K562 (cell line): ENCODE results near the gene ZNF649. TPM values are rescaled to one million over a fixed set of nuclear protein-coding genes. Genes with fewer than 3 reads are reported as not detected.

Source experiments
- ATAC-seq: fragments of 200-7000 bp; cut with Tn5 transposase; 3 replicates; pipeline ENCODE4 v1.9.1; 2020; ENCODE audit warnings: moderate library complexity
- BruUV-seq: library from RNA; stranded (reverse); fragments of 400-500 nt; replicated peaks from 2 replicates; lab custom pipeline; 2021; lab: Mats Ljungman, UMichigan
- CTCF ChIA-PET: fragments of 300-600 bp; formaldehyde crosslinking; extraction: SDS; loops from one replicate; lab custom pipeline; 2021; ENCODE audit warnings: low intra/inter-chr PET ratio; lab: Yijun Ruan, JAX
- POLR2A ChIA-PET: fragments of 300-600, 350-650 bp; sonication (Branson Sonifier 250); formaldehyde crosslinking; extraction: SDS; loops from one replicate; lab custom pipeline; 2021; ENCODE audit warnings: antibody characterized with exemption, inconsistent platforms; lab: Yijun Ruan, JAX
- DNase-seq, 4 experiments: peaks; one replicate each; pipeline versions ENCODE4 v3.0.0 to v3.0.0-alpha.2; 2011 to 2018; ENCODE audit warnings: low spot score in 3 of 4, mixed read lengths in 3 of 4; ENCODE audit errors: extremely low read depth in 1 of 4
- FAIRE-seq: peaks from 2 replicates; lab custom pipeline; 2011; peaks lifted over from hg19 to GRCh38; lab: Jason Lieb, UNC
- H2AFZ ChIP-seq: 2 replicates; pipeline ENCODE4 v1.6.0; 2011; ENCODE audit warnings: low read depth, low read length, control low read depth, inconsistent platforms
- H3K27ac ChIP-seq: fragments of 200-600 bp; 3 replicates; pipeline ENCODE4 v1.8.0; 2011; ENCODE audit warnings: low read depth, mild to moderate bottlenecking, control low read depth, inconsistent platforms, low read length, moderate library complexity, mixed read lengths; ENCODE audit errors: extremely low read depth
- H3K27me3 ChIP-seq, 2 experiments: fragments of 300-600 bp in 1 of 2; 2 replicates in 1 of 2; 3 replicates in 1 of 2; pipeline versions ENCODE4 v1.6.0 to v1.8.0; 2011; ENCODE audit warnings: inconsistent platforms in 2 of 2, low read length in 2 of 2, mild to moderate bottlenecking in 1 of 2, mixed read lengths in 1 of 2, moderate library complexity in 1 of 2; ENCODE audit not compliant: control insufficient read depth in 2 of 2, insufficient read depth in 2 of 2
- H3K36me3 ChIP-seq: fragments of 300-600 bp; 3 replicates; pipeline ENCODE4 v1.8.0; 2011; ENCODE audit warnings: mild to moderate bottlenecking, low read length, inconsistent platforms; ENCODE audit not compliant: control insufficient read depth, insufficient read depth
- H3K4me1 ChIP-seq, 2 experiments: fragments of 200-600 bp in 1 of 2; replicated peaks in 1 of 2; 2 replicates in 1 of 2; 3 replicates in 1 of 2; pipeline versions ENCODE4 v1.5.1 to v1.8.0; 2011; ENCODE audit warnings: inconsistent platforms in 2 of 2, low read length in 2 of 2, mild to moderate bottlenecking in 1 of 2, mixed read lengths in 1 of 2, moderate library complexity in 1 of 2; ENCODE audit not compliant: control insufficient read depth in 2 of 2, insufficient read depth in 2 of 2
- H3K4me2 ChIP-seq: 2 replicates; pipeline ENCODE4 v1.6.1; 2011; ENCODE audit warnings: low read length, control low read depth, inconsistent platforms, mixed read lengths; ENCODE audit not compliant: insufficient read depth
- H3K4me3 ChIP-seq: fragments of 200-600 bp; sonication (generic), shearing (Covaris generic); 2 replicates; pipeline ENCODE4 v1.5.1; 2016; ENCODE audit warnings: control low read depth, inconsistent platforms
- H3K79me2 ChIP-seq: fragments of 200-600 bp; 3 replicates; pipeline ENCODE4 v1.8.0; 2011; ENCODE audit warnings: low read length, inconsistent platforms; ENCODE audit not compliant: control insufficient read depth, insufficient read depth
- H3K9ac ChIP-seq, 2 experiments: 2 replicates each; pipeline versions ENCODE4 v1.6.0 to v1.6.1; 2011; ENCODE audit warnings: low read depth in 2 of 2, low read length in 2 of 2, control low read depth in 1 of 2, inconsistent platforms in 1 of 2, mild to moderate bottlenecking in 1 of 2, mixed read lengths in 1 of 2; ENCODE audit not compliant: insufficient read depth in 1 of 2
- H3K9me1 ChIP-seq: one replicate; pipeline ENCODE4 v1.6.0; 2011; ENCODE audit warnings: inconsistent platforms, mild to moderate bottlenecking, low read length, moderate library complexity; ENCODE audit not compliant: control insufficient read depth, insufficient read depth
- H3K9me3 ChIP-seq: replicated peaks from 2 replicates; pipeline ENCODE4 v1.5.1; 2011; ENCODE audit warnings: low read depth, low read length, inconsistent platforms; ENCODE audit not compliant: control insufficient read depth, insufficient read depth
- H4K20me1 ChIP-seq: replicated peaks from 2 replicates; pipeline ENCODE4 v1.6.1; 2011; ENCODE audit warnings: low read length, inconsistent platforms, mixed read lengths; ENCODE audit not compliant: control insufficient read depth, insufficient read depth
- ESRRB ChIP-seq: fragments of 250-450 bp; sonication (Bioruptor Pico); IDR thresholded peaks from 2 replicates; pipeline ENCODE4 v1.5.0; 2020; ENCODE audit warnings: mild to moderate bottlenecking, moderate library complexity, borderline replicate concordance
- EZH2 ChIP-seq: IDR thresholded peaks from 2 replicates; pipeline ENCODE4 v1.6.1; 2012; ENCODE audit warnings: low read depth, mild to moderate bottlenecking, inconsistent platforms, low read length, borderline replicate concordance
- GTF2A2 ChIP-seq: IDR thresholded peaks from 2 replicates; pipeline ENCODE4 v1.6.1; 2016; ENCODE audit warnings: mild to moderate bottlenecking, missing genetic modification characterization, missing compliant biosample characterization
- PCBP2 ChIP-seq: fragments of 200-400 bp; formaldehyde crosslinking; IDR thresholded peaks from 2 replicates; pipeline ENCODE4 v1.6.1; 2018; ENCODE audit warnings: low read length, low read depth, mild to moderate bottlenecking, moderate library complexity; ENCODE audit not compliant: poor library complexity, severe bottlenecking
- WGBS: fragments of 100-300 bp; shearing (Covaris generic); methylation state at CpG from one replicate; pipeline ENCODE4 v1.1.6; 2016; ENCODE audit warnings: low coverage, mixed read lengths; ENCODE audit not compliant: insufficient coverage; ENCODE audit errors: missing lambda C conversion rate; 5-methylcytosine and 5-hydroxymethylcytosine counted together
- in situ Hi-C: fragments of 300-500 bp; cut with MboI; formaldehyde crosslinking; loops from 4 replicates; pipeline ENCODE4 v1.15.0; 2018; ENCODE audit warnings: inconsistent platforms, mixed read lengths
- intact Hi-C: fragments of 100-400 bp; cut with micrococcal nuclease; formaldehyde crosslinking; loops from 2 replicates; pipeline ENCODE4 v1.14.2; 2022
- polyA plus RNA-seq, 8 experiments: library from polyadenylated mRNA; depleted of rRNA in 4 of 8; stranded (reverse) in 5 of 8; unstranded in 3 of 8; fragments of >200 nt; fragmentation: Nextera tagmentation in 2 of 8; fragmentation: Illumina TruSeq in 1 of 8; extraction: Ambion mirVana in 2 of 8; extraction: Trizol in 1 of 8; gene quantifications; 2 replicates each; pipeline versions ENCODE4 v1.2.1 to v1.2.3, GENCODE V29; 2011 to 2014; ENCODE audit warnings: inconsistent platforms in 1 of 8, missing spikeins in 1 of 8
- total RNA-seq, 7 experiments: library from RNA; depleted of rRNA in 6 of 7; stranded (reverse); fragments of >200 nt in 6 of 7; fragmentation: Illumina TruSeq in 2 of 7; extraction: Trizol in 2 of 7; gene quantifications; 2 replicates each; pipeline versions ENCODE4 v1.2.1 to v1.2.3, GENCODE V29; 2011 to 2021; ENCODE audit warnings: low replicate concordance in 1 of 7
- TF ChIP-seq, protein P1 (sequence below): fragments of 250-450 bp; sonication (Bioruptor Pico); IDR thresholded peaks from 2 replicates; pipeline ENCODE4 v1.6.1; 2021; ENCODE audit warnings: mild to moderate bottlenecking
- TF ChIP-seq, protein P2 (sequence below): fragments of 450-650 bp; formaldehyde crosslinking; IDR thresholded peaks from 2 replicates; pipeline ENCODE4 v1.4.0; 2020; ENCODE audit warnings: mild to moderate bottlenecking, moderate library complexity

ZNF649 gene
- total and polyA plus RNA-seq, 9 of the 15 experiments (the other 6 are each of a cell fraction or from before 2014, with no cell fraction given) = 1.4 to 14.9 (median 8.3) TPM

DNA sequence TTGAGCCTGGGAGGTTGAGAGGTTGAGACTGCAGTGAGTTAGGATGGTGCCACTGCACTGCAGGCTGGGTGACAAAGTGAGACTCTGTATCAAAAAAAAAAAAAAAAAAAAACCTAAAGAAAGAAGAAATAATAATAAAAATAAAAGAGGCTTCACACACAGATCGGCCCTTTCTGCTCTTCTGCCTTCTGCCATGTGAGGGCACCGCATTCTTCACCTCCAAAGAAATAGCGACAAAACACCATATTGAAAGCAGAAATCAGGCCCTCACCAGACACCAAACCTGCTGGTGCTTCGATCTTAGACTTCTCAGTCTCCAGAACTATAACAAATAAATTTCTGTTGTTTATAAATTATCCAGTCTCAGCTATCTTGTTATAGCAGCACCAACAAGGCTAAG is 3.0 kb downstream of the ZNF649 start:
- DNase-seq (no peak), ATAC-seq (no peak), FAIRE-seq (no peak)
- ChIA-PET POLR2A (no interaction called here), CTCF (no interaction called here)
- no TSS peak for BruUV-seq
- Histone ChIP-seq H3K36me3 (peaks cover 47% of the 10 kb centered on the region), H3K4me1 (peaks cover 4 to 5% of the 10 kb centered on the region in 2 experiments; a peak in 4 of 5 replicates), H3K9me3 (peaks cover 23% of the 10 kb centered on the region), H3K27me3 (no peaks in the 10 kb centered on the region), H3K79me2 (peaks cover 43% of the 10 kb centered on the region), H3K9me1 (no peaks in the 10 kb centered on the region), H4K20me1 (no peaks in the 10 kb centered on the region), H3K9ac (no peak overlapping the region), H3K4me2 (no peak overlapping the region), H3K27ac (no peak overlapping the region), H3K4me3 (no peak overlapping the region), H2AFZ (no peak overlapping the region)
- 94% methylated on average over 4 of the region's 4 CpGs for WGBS
- in situ Hi-C loops (no loop called here), intact Hi-C loops (no loop called here)
- TF ChIP-seq PCBP2 = no peak
- TF ChIP-seq, protein P1, sequence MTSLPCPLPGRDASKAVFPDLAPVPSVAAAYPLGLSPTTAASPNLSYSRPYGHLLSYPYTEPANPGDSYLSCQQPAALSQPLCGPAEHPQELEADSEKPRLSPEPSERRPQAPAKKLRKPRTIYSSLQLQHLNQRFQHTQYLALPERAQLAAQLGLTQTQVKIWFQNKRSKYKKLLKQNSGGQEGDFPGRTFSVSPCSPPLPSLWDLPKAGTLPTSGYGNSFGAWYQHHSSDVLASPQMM (CRISPR knock-in tag) = no peak
- no peak for TF ChIP-seq ESRRB (CRISPR knock-in tag)
- no peak for TF ChIP-seq EZH2
- TF ChIP-seq GTF2A2 (tag) = no peak
- TF ChIP-seq, protein P2, sequence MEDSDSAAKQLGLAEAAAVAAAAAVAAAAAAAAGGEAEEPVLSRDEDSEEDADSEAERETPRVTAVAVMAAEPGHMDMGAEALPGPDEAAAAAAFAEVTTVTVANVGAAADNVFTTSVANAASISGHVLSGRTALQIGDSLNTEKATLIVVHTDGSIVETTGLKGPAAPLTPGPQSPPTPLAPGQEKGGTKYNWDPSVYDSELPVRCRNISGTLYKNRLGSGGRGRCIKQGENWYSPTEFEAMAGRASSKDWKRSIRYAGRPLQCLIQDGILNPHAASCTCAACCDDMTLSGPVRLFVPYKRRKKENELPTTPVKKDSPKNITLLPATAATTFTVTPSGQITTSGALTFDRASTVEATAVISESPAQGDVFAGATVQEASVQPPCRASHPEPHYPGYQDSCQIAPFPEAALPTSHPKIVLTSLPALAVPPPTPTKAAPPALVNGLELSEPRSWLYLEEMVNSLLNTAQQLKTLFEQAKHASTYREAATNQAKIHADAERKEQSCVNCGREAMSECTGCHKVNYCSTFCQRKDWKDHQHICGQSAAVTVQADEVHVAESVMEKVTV = no peak
